AG04450 (cell line): ENCODE data around the gene MXRA8. TPM values are rescaled to one million over a fixed set of nuclear protein-coding genes. Genes with fewer than 3 reads are reported as not detected.

Experiments used
- CTCF ChIA-PET: fragments of 300-600, 350-600 bp; formaldehyde crosslinking; extraction: SDS; loops from one replicate; lab custom pipeline; 2022; ENCODE audit warnings: antibody characterized with exemption, inconsistent platforms; lab: Charles Lee
- POLR2A ChIA-PET: fragments of 350-600 bp; formaldehyde crosslinking; extraction: SDS; loops from one replicate; lab custom pipeline; 2021; ENCODE audit warnings: antibody characterized with exemption, inconsistent platforms; lab: Yijun Ruan, JAX
- DNase-seq: peaks from one replicate; pipeline ENCODE4 v3.0.0-alpha.2; 2011; ENCODE audit warnings: low read depth, low spot score
- H3K27ac ChIP-seq: one replicate; pipeline ENCODE4 v1.5.1; 2012; ENCODE audit warnings: low read depth, low read length, control low read depth
- H3K27me3 ChIP-seq: one replicate; pipeline ENCODE4 v1.6.0; 2012; ENCODE audit warnings: low read length; ENCODE audit not compliant: control insufficient read depth, insufficient read depth
- H3K4me3 ChIP-seq: 2 replicates; pipeline ENCODE4 v1.5.1; 2011; ENCODE audit warnings: mild to moderate bottlenecking, low read depth, low read length, control low read depth
- H3K9me3 ChIP-seq: 2 replicates; pipeline ENCODE4 v1.5.1; 2012; ENCODE audit warnings: low read length; ENCODE audit not compliant: control insufficient read depth, insufficient read depth
- CTCF ChIP-seq: IDR thresholded peaks from 2 replicates; pipeline ENCODE4 v1.5.1; 2011; ENCODE audit warnings: low read depth, low read length, control low read depth, inconsistent platforms
- polyA plus RNA-seq: library from polyadenylated mRNA; depleted of rRNA; stranded (reverse); fragments of >200 nt; gene quantifications from 2 replicates; pipeline ENCODE4 v1.2.3, GENCODE V29; 2011

Gene MXRA8
- polyA plus RNA-seq, 1 experiment = 186 TPM

DNA sequence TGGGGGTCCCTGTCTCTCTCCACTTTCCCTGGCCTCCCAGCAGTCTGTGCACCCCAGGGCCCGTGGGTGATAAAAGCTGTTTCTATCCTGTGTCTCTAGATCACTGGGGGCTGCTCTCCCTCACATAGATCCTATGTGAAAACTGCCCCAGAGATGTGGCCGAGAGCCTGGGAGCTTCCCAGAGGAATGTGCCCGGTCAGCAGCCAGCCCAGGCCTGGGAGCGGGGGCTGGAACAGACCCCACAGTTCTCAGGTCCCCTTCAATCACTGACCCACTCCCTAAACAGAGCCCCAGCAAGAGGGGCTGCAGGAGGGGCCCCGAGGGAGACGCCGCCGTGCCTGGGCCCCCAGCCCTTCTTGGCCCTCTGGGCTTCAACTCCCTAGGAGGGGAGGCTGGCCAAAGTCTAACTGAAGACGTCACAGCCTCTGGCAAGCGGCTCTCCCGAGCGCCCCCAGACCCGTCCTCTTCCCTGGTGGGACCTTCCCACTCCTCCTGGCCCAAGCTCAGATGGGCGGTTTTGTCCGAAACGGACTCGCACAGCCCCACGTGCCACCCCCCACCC lies 403 bp downstream of the MXRA8 start:
- CTCF ChIA-PET = no interaction called here
- DNase-seq = no peak
- POLR2A ChIA-PET = interaction anchor here (0.9 to 2.4 kb wide), 3 partner anchors 10 to 17 kb away, joined by 3 to 16 read pairs (median 7); partner anchors contain the start of gene AURKAIP1
- Histone ChIP-seq H3K27me3 (no peaks in the 10 kb centered on the region), H3K4me3 (peak overlapping the region; percentile 84), H3K9me3 (no peaks in the 10 kb centered on the region; the same call in 1 of the 2 replicates), H3K27ac (peak overlapping the region; percentile 99)
- no peak for TF ChIP-seq CTCF

GRCh38 chr1:1356796-1357401 lies 1.5 kb downstream of the MXRA8 start:
- no peak for TF ChIP-seq CTCF
- Histone ChIP-seq H3K27me3 (no peaks in the 10 kb centered on the region), H3K4me3 (peak overlapping the region; percentile 84), H3K27ac (peak overlapping the region; percentile 52), H3K9me3 (no peaks in the 10 kb centered on the region; the same call in 1 of the 2 replicates)
- POLR2A ChIA-PET = interaction anchor here (0.9 to 2.4 kb wide), 3 partner anchors 9 to 18 kb away, joined by 3 to 16 read pairs (median 7); partner anchors contain the start of gene AURKAIP1
- CTCF ChIA-PET = no interaction called here
- DNase-seq = no peak

GRCh38 chr1:1356166-1356795 lies 2.1 kb downstream of the MXRA8 start:
- CTCF ChIA-PET = no interaction called here
- Histone ChIP-seq H3K27me3 (no peaks in the 10 kb centered on the region), H3K4me3 (peak overlapping the region; percentile 84), H3K9me3 (no peaks in the 10 kb centered on the region; the same call in 1 of the 2 replicates), H3K27ac (no peak overlapping the region)
- DNase-seq = no peak
- TF ChIP-seq CTCF = no peak
- POLR2A ChIA-PET = no interaction called here

DNA sequence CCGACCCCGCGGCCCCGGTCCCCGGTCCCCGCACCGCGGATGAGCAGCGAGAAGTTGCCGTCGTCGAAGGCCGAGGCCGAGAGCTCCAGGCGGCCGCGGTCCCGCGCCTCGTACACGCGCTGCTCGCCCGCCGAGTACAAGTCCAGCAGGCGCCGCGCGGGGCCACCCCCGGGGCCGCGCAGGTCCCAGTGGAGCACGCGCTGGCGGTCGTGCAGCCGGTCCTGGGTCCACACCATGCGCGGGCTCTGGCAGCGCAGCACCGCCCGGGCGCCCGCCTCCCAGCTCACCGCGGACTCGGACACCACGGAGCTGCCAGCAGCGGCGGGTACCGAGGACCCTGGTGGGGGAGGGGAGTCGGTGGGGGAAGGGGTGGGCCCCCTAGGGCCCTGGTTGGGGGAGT lies 2.9 kb downstream of the MXRA8 start:
- CTCF ChIA-PET = no interaction called here
- TF ChIP-seq CTCF = no peak
- H3K27me3 ChIP-seq = no peaks in the 10 kb centered on the region
- peak overlapping the region; percentile 84 for H3K4me3 ChIP-seq
- H3K27ac ChIP-seq = no peak overlapping the region
- H3K9me3 ChIP-seq = no peaks in the 10 kb centered on the region; the same call in 1 of the 2 replicates
- POLR2A ChIA-PET = interaction anchor here (0.5 kb wide), 1 partner anchor 511 kb away, joined by 3 read pairs; no protein-coding TSS in a partner anchor
- no peak for DNase-seq
